ENCODE results near the gene CLTC.

The CLTC gene

GRCh38 chr17:59675231-59675630, 55.5 kb downstream of the CLTC start:
- TF ChIP-seq CTCF (conservative IDR thresholded peaks at IDR 0.05; ENCODE audit: control insufficient read depth, insufficient read depth, low read depth, low read length) = no peak
- DNase-seq (ENCODE audit: low read depth) = no peak
- no peak overlapping the region for H3K4me3 ChIP-seq (ENCODE audit: control insufficient read depth, low read depth, low read length)

- TF ChIP-seq CTCF (conservative IDR thresholded peaks at IDR 0.05; ENCODE audit: control insufficient read depth, insufficient read depth, low read depth, low read length) = no peak
- no peak for DNase-seq (ENCODE audit: low read depth)
Measured at GRCh38 chr17:59676716-59677115, 57.0 kb downstream of the CLTC start.

GRCh38 chr17:59678918-59679317, 59.2 kb downstream of the CLTC start:
- no peak overlapping the region for H3K4me3 ChIP-seq (ENCODE audit: control insufficient read depth, low read depth, low read length)
- DNase-seq (ENCODE audit: low read depth) = no peak
- TF ChIP-seq CTCF (conservative IDR thresholded peaks at IDR 0.05; ENCODE audit: control insufficient read depth, insufficient read depth, low read depth, low read length) = no peak

More at GRCh38 chr17:59676716-59677115, 57.0 kb downstream of the CLTC start:
- no peak overlapping the region for H3K4me3 ChIP-seq (ENCODE audit: control insufficient read depth, low read depth, low read length)

GRCh38 chr17:59680314-59680713, 60.6 kb downstream of the CLTC start:
- no peak for TF ChIP-seq CTCF (conservative IDR thresholded peaks at IDR 0.05; ENCODE audit: control insufficient read depth, insufficient read depth, low read depth, low read length)
- no peak overlapping the region for H3K4me3 ChIP-seq (ENCODE audit: control insufficient read depth, low read depth, low read length)
- DNase-seq (ENCODE audit: low read depth) = peak; percentile 32

GRCh38 chr17:59683283-59683682, 63.6 kb downstream of the CLTC start:
- DNase-seq (ENCODE audit: low read depth) = no peak
- TF ChIP-seq CTCF (conservative IDR thresholded peaks at IDR 0.05; ENCODE audit: control insufficient read depth, insufficient read depth, low read depth, low read length) = no peak
- H3K4me3 ChIP-seq (ENCODE audit: control insufficient read depth, low read depth, low read length) = no peak overlapping the region

GRCh38 chr17:59684967-59685366, 65.3 kb downstream of the CLTC start:
- H3K4me3 ChIP-seq (ENCODE audit: control insufficient read depth, low read depth, low read length) = no peak overlapping the region
- DNase-seq (ENCODE audit: low read depth) = no peak
- no peak for TF ChIP-seq CTCF (conservative IDR thresholded peaks at IDR 0.05; ENCODE audit: control insufficient read depth, insufficient read depth, low read depth, low read length)

GRCh38 chr17:59688008-59688407, 68.3 kb downstream of the CLTC start:
- DNase-seq (ENCODE audit: low read depth) = no peak
- H3K4me3 ChIP-seq (ENCODE audit: control insufficient read depth, low read depth, low read length) = no peak overlapping the region
- no peak for TF ChIP-seq CTCF (conservative IDR thresholded peaks at IDR 0.05; ENCODE audit: control insufficient read depth, insufficient read depth, low read depth, low read length)
